ENCODE measurements around the gene KIF18A.
"Not testable (repeated sequence)": the region's sequence is repeated elsewhere in the genome, so short reads cannot be mapped to it uniquely, and the experiment has no call there.

KIF18A gene

DNA sequence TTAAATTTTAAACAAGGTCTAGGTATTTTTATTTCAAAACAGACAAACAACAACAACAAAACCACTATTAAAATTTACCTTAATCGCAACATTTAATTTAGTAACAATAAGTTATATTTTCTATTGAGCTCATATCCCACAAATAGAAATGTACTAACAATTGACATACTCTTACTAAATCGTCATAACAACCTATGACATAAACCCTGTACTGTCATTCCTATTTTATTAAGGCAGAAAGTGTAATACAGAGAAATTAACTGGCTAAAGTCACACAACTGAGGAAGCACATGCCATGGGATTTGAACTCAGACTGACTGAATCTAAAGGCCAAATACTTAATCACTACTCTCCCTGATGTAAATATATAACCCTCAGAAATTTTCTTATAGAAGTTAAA, 3.0 kb downstream of the KIF18A start:
- H3K4me3 ChIP-seq (ENCODE audit: low read depth, low read length) = no peak overlapping the region
- TF ChIP-seq CTCF (IDR thresholded peaks at IDR 0.05; ENCODE audit: insufficient read depth, low read length, missing control alignments) = no peak
- ChIA-PET CTCF (interaction anchor here (1.1 kb wide), 1 partner anchor 15 kb away, joined by 3 read pairs; no protein-coding TSS in a partner anchor), POLR2A (no interaction called here)
- no peak for DNase-seq (ENCODE audit: low read depth, low spot score)

DNA sequence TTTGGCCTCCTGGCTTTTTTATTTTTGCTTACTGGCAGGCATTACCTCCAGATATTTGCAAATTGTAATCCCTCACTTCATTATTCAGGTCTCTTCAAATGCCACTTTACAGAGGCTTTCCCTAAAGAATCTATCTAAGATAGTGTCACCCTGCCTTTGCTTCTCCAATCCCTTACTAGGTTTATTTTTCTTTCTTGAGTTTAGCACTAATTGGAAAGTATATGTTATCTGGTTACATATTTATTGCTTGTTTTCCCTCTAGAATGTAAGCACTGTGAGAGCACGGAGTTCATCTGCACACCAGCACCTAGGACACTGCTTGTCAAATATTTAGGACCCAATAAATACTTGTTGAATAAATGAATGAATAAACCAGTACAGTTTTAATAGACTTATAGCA, 3.5 kb downstream of the KIF18A start:
- CTCF ChIA-PET = interaction anchor here (1.1 kb wide), 1 partner anchor 15 kb away, joined by 3 read pairs; no protein-coding TSS in a partner anchor

GRCh38 chr11:28102300-28102699, 5.7 kb downstream of the KIF18A start:
- CTCF ChIA-PET = interaction anchor here (1.3 kb wide), 1 partner anchor 18 kb away, joined by 3 read pairs; no protein-coding TSS in a partner anchor
- DNase-seq (ENCODE audit: low read depth, low spot score); POLR2A ChIA-PET; H3K4me3 ChIP-seq (ENCODE audit: low read depth, low read length): not testable (repeated sequence)

More for the DNA sequence above, 3.5 kb downstream of the KIF18A start:
- POLR2A ChIA-PET = no interaction called here
- TF ChIP-seq CTCF (IDR thresholded peaks at IDR 0.05; ENCODE audit: insufficient read depth, low read length, missing control alignments) = no peak
- DNase-seq (ENCODE audit: low read depth, low spot score) = no peak
- no peak overlapping the region for H3K4me3 ChIP-seq (ENCODE audit: low read depth, low read length)

GRCh38 chr11:28100665-28101064, 7.3 kb downstream of the KIF18A start:
- ChIA-PET POLR2A (no interaction called here), CTCF (interaction anchor here (1.3 kb wide), 2 partner anchors 17 to 406 kb away, joined by 3 read pairs; no protein-coding TSS in a partner anchor)
- no peak for TF ChIP-seq CTCF (IDR thresholded peaks at IDR 0.05; ENCODE audit: insufficient read depth, low read length, missing control alignments)
- H3K4me3 ChIP-seq (ENCODE audit: low read depth, low read length) = no peak overlapping the region
- DNase-seq (ENCODE audit: low read depth, low spot score) = no peak

- ChIA-PET CTCF (interaction anchor here (1.3 kb wide), 1 partner anchor 405 kb away, joined by 3 read pairs; no protein-coding TSS in a partner anchor), POLR2A (no interaction called here)
- no peak overlapping the region for H3K4me3 ChIP-seq (ENCODE audit: low read depth, low read length)
- no peak for TF ChIP-seq CTCF (IDR thresholded peaks at IDR 0.05; ENCODE audit: insufficient read depth, low read length, missing control alignments)
- no peak for DNase-seq (ENCODE audit: low read depth, low spot score)
Observed at GRCh38 chr11:28099715-28100114, 8.2 kb downstream of the KIF18A start.

- TF ChIP-seq CTCF (IDR thresholded peaks at IDR 0.05; ENCODE audit: insufficient read depth, low read length, missing control alignments) = no peak
- ChIA-PET CTCF (interaction anchor here (0.9 kb wide), 1 partner anchor 10 kb away, joined by 5 read pairs; the partner anchor contains the start of genes KIF18A and METTL15), POLR2A (no interaction called here)
- H3K4me3 ChIP-seq (ENCODE audit: low read depth, low read length) = no peak overlapping the region
- no peak for DNase-seq (ENCODE audit: low read depth, low spot score)
Observed at GRCh38 chr11:28098257-28098656, 9.7 kb downstream of the KIF18A start.

GRCh38 chr11:28092786-28093185, 15.2 kb downstream of the KIF18A start:
- POLR2A ChIA-PET = interaction anchor here (0.6 kb wide), 1 partner anchor 562 kb away, joined by 3 read pairs; no protein-coding TSS in a partner anchor
- no peak overlapping the region for H3K4me3 ChIP-seq (ENCODE audit: low read depth, low read length)
- no peak for DNase-seq (ENCODE audit: low read depth, low spot score)
- CTCF ChIA-PET = interaction anchor here (1.0 to 1.3 kb wide), 3 partner anchors 376 to 394 kb away, joined by 3 read pairs; no protein-coding TSS in a partner anchor
- TF ChIP-seq CTCF (IDR thresholded peaks at IDR 0.05; ENCODE audit: insufficient read depth, low read length, missing control alignments) = no peak
